Muscle layer of colon (tissue), 2 donors: Measurements from ENCODE around the gene TTC38.

Source experiments
- H3K27ac ChIP-seq: one replicate; pipeline ENCODE4 v1.7.0; 2013; ENCODE audit warnings: low read depth, mild to moderate bottlenecking, low read length, moderate library complexity
- H3K27me3 ChIP-seq, 2 donors: one replicate each; pipeline ENCODE4 v1.7.0; 2013; ENCODE audit warnings: low read length in 2 of 2, mild to moderate bottlenecking in 2 of 2; ENCODE audit not compliant: insufficient read depth in 2 of 2, control insufficient read depth in 1 of 2
- H3K36me3 ChIP-seq: one replicate; pipeline ENCODE4 v1.7.0; 2013; ENCODE audit warnings: mild to moderate bottlenecking, low read length; ENCODE audit not compliant: insufficient read depth
- H3K4me1 ChIP-seq: one replicate; pipeline ENCODE4 v1.7.0; 2013; ENCODE audit warnings: mild to moderate bottlenecking, low read length; ENCODE audit not compliant: insufficient read depth
- H3K4me3 ChIP-seq, 2 donors: one replicate each; pipeline ENCODE4 v1.7.0; 2013; ENCODE audit warnings: low read length in 2 of 2, low read depth in 1 of 2, mild to moderate bottlenecking in 1 of 2, moderate library complexity in 1 of 2
- H3K9ac ChIP-seq: one replicate; pipeline ENCODE4 v1.7.0; 2013; ENCODE audit warnings: low read length
- H3K9me3 ChIP-seq: one replicate; pipeline ENCODE4 v1.7.0; 2013; ENCODE audit warnings: mild to moderate bottlenecking, low read length
- donor health status: abdominal sarcoma.
- donor health status: Adenocarcinoma of cecum.

The TTC38 gene

GRCh38 chr22:46237453-46238124 is 30.2 kb upstream of the TTC38 start:
- Histone ChIP-seq H3K9ac (no peak overlapping the region), H3K27ac (peak overlapping the region; percentile 60), H3K36me3 (no peaks in the 10 kb centered on the region), H3K4me1 (peaks cover 22% of the 10 kb centered on the region), H3K9me3 (no peaks in the 10 kb centered on the region), H3K27me3 (no peaks in the 10 kb centered on the region), H3K4me3 (peak overlapping the region in 1 of 2 donors; percentile 10)

- Histone ChIP-seq H3K27me3 (no peaks in the 10 kb centered on the region), H3K36me3 (no peaks in the 10 kb centered on the region), H3K4me3 (no peak overlapping the region), H3K9ac (no peak overlapping the region), H3K4me1 (peaks cover 22% of the 10 kb centered on the region), H3K9me3 (no peaks in the 10 kb centered on the region), H3K27ac (peak overlapping the region; percentile 8)
These were observed 29.3 kb upstream of the TTC38 start for GRCh38 chr22:46238541-46238940.

- no peaks in the 10 kb centered on the region for H3K27me3 ChIP-seq
- peaks cover 22% of the 10 kb centered on the region for H3K4me1 ChIP-seq
- no peak overlapping the region for H3K9ac ChIP-seq
- H3K36me3 ChIP-seq: peaks cover 6% of the 10 kb centered on the region
- H3K4me3 ChIP-seq: peak overlapping the region in 1 of 2 donors; percentile 4
- no peaks in the 10 kb centered on the region for H3K9me3 ChIP-seq
- peak overlapping the region; percentile 8 for H3K27ac ChIP-seq
These were observed 28.4 kb upstream of the TTC38 start for GRCh38 chr22:46239261-46240048.

GRCh38 chr22:46240073-46240472 is 27.7 kb upstream of the TTC38 start:
- Histone ChIP-seq H3K27ac (no peak overlapping the region), H3K9ac (no peak overlapping the region), H3K27me3 (no peaks in the 10 kb centered on the region), H3K36me3 (peaks cover 10% of the 10 kb centered on the region), H3K9me3 (no peaks in the 10 kb centered on the region), H3K4me3 (no peak overlapping the region), H3K4me1 (peaks cover 23% of the 10 kb centered on the region)

GRCh38 chr22:46240506-46240905 is 27.3 kb upstream of the TTC38 start:
- H3K27me3 ChIP-seq: no peaks in the 10 kb centered on the region
- no peak overlapping the region for H3K9ac ChIP-seq
- H3K4me1 ChIP-seq: peaks cover 28% of the 10 kb centered on the region
- no peak overlapping the region for H3K4me3 ChIP-seq
- H3K36me3 ChIP-seq: peaks cover 10% of the 10 kb centered on the region
- no peak overlapping the region for H3K27ac ChIP-seq
- H3K9me3 ChIP-seq: no peaks in the 10 kb centered on the region

- Histone ChIP-seq H3K9me3 (no peaks in the 10 kb centered on the region), H3K27me3 (no peaks in the 10 kb centered on the region), H3K4me1 (peaks cover 32% of the 10 kb centered on the region), H3K36me3 (peaks cover 10% of the 10 kb centered on the region), H3K9ac (no peak overlapping the region), H3K27ac (no peak overlapping the region), H3K4me3 (no peak overlapping the region)
These were observed 26.9 kb upstream of the TTC38 start for GRCh38 chr22:46240907-46241306.

GRCh38 chr22:46241396-46242007 is 26.3 kb upstream of the TTC38 start:
- peaks cover 10% of the 10 kb centered on the region for H3K36me3 ChIP-seq
- peaks cover 32% of the 10 kb centered on the region for H3K4me1 ChIP-seq
- H3K4me3 ChIP-seq: no peak overlapping the region
- no peak overlapping the region for H3K27ac ChIP-seq
- H3K9ac ChIP-seq: no peak overlapping the region
- no peaks in the 10 kb centered on the region for H3K9me3 ChIP-seq
- H3K27me3 ChIP-seq: no peaks in the 10 kb centered on the region

GRCh38 chr22:46242076-46242475 is 25.7 kb upstream of the TTC38 start:
- Histone ChIP-seq H3K4me1 (peaks cover 31% of the 10 kb centered on the region), H3K36me3 (peaks cover 10% of the 10 kb centered on the region)

GRCh38 chr22:46244771-46245170 is 23.0 kb upstream of the TTC38 start:
- H3K36me3 ChIP-seq: peaks cover 10% of the 10 kb centered on the region
- H3K9me3 ChIP-seq: no peaks in the 10 kb centered on the region
- no peak overlapping the region for H3K4me3 ChIP-seq
- H3K27me3 ChIP-seq: no peaks in the 10 kb centered on the region
- H3K4me1 ChIP-seq: peaks cover 15% of the 10 kb centered on the region
- no peak overlapping the region for H3K9ac ChIP-seq
- H3K27ac ChIP-seq: no peak overlapping the region

More at GRCh38 chr22:46242076-46242475, 25.7 kb upstream of the TTC38 start:
- no peak overlapping the region for H3K27ac ChIP-seq
- H3K4me3 ChIP-seq: no peak overlapping the region
- no peak overlapping the region for H3K9ac ChIP-seq
- H3K27me3 ChIP-seq: no peaks in the 10 kb centered on the region
- H3K9me3 ChIP-seq: no peaks in the 10 kb centered on the region

- no peaks in the 10 kb centered on the region for H3K27me3 ChIP-seq
- no peak overlapping the region for H3K27ac ChIP-seq
- H3K4me3 ChIP-seq: no peak overlapping the region
- H3K9ac ChIP-seq: no peak overlapping the region
- peaks cover 10% of the 10 kb centered on the region for H3K36me3 ChIP-seq
- peaks cover 15% of the 10 kb centered on the region for H3K4me1 ChIP-seq
- H3K9me3 ChIP-seq: no peaks in the 10 kb centered on the region
These were observed 22.3 kb upstream of the TTC38 start for GRCh38 chr22:46245511-46245910.

GRCh38 chr22:46246178-46246577 is 21.6 kb upstream of the TTC38 start:
- Histone ChIP-seq H3K27me3 (no peaks in the 10 kb centered on the region), H3K9ac (no peak overlapping the region), H3K4me3 (no peak overlapping the region), H3K4me1 (peaks cover 18% of the 10 kb centered on the region), H3K36me3 (peaks cover 10% of the 10 kb centered on the region), H3K27ac (no peak overlapping the region), H3K9me3 (no peaks in the 10 kb centered on the region)
